Stimulated activated CD8-positive, alpha-beta memory T cell treated with anti-CD3 and anti-CD28 coated beads, Interleukin-15, amount 100 ng/mL, for 4 hours (primary cell): ENCODE results near the gene SAMHD1.
A peak's percentile ranks its signal among the peaks of the same experiment; 100 is the strongest.
"Not testable (repeated sequence)": the region's sequence is repeated elsewhere in the genome, so short reads cannot be mapped to it uniquely, and the experiment has no call there.

Source experiments
- DNase-seq, 2 donors: peaks; one replicate each; pipeline ENCODE4 v3.0.0-alpha.2; 2020; ENCODE audit warnings: low read depth in 2 of 2

Gene SAMHD1

GRCh38 chr20:36916199-36916598 is 35.3 kb downstream of the SAMHD1 start:
- no peak for DNase-seq

- no peak for DNase-seq
Observed at GRCh38 chr20:36908603-36909002, 42.9 kb downstream of the SAMHD1 start.

GRCh38 chr20:36906086-36906485 is 45.4 kb downstream of the SAMHD1 start:
- DNase-seq: not testable (repeated sequence)

GRCh38 chr20:36905566-36905965 is 45.9 kb downstream of the SAMHD1 start:
- not testable (repeated sequence) for DNase-seq

GRCh38 chr20:36904690-36905089 is 46.8 kb downstream of the SAMHD1 start:
- DNase-seq: no peak

- DNase-seq: no peak
Observed at GRCh38 chr20:36895036-36895435, 56.5 kb downstream of the SAMHD1 start.

GRCh38 chr20:36893801-36894200 is 57.7 kb downstream of the SAMHD1 start:
- no peak for DNase-seq

- no peak for DNase-seq
Observed at GRCh38 chr20:36891211-36891610, 60.3 kb downstream of the SAMHD1 start.

GRCh38 chr20:36890586-36890985 is 60.9 kb downstream of the SAMHD1 start:
- no peak for DNase-seq

GRCh38 chr20:36888880-36889516 is 62.5 kb downstream of the SAMHD1 start:
- DNase-seq: no peak

- no peak for DNase-seq
Observed at GRCh38 chr20:36887752-36888090, 63.8 kb downstream of the SAMHD1 start.

GRCh38 chr20:36886859-36887751 is 64.4 kb downstream of the SAMHD1 start:
- peak; percentile 46 to 54 for DNase-seq

- DNase-seq: no peak
Observed at GRCh38 chr20:36885356-36885755, 66.2 kb downstream of the SAMHD1 start.

- DNase-seq: no peak
Observed at GRCh38 chr20:36883977-36884535, 67.5 kb downstream of the SAMHD1 start.

- DNase-seq: no peak
Observed at GRCh38 chr20:36881888-36882287, 69.6 kb downstream of the SAMHD1 start.

- no peak for DNase-seq
Observed at GRCh38 chr20:36881331-36881730, 70.2 kb downstream of the SAMHD1 start.

- no peak for DNase-seq
Observed at GRCh38 chr20:36880741-36881250, 70.7 kb downstream of the SAMHD1 start.

- no peak for DNase-seq
Observed at GRCh38 chr20:36878941-36879340, 72.6 kb downstream of the SAMHD1 start.

GRCh38 chr20:36876473-36876833 is 75.1 kb downstream of the SAMHD1 start:
- no peak for DNase-seq

- no peak for DNase-seq
Observed at GRCh38 chr20:36875702-36876472, 75.6 kb downstream of the SAMHD1 start, which contains the start of gene TLDC2. TSS of gene TLDC2 (plus strand) at chr20:36876138. CDS start at chr20:36876175, 37 bp downstream.

GRCh38 chr20:36875093-36875492 is 76.4 kb downstream of the SAMHD1 start:
- DNase-seq: not testable (repeated sequence)
